Naive B cell (primary cell): ENCODE data around the gene ASAP2. TPM values are rescaled to one million over a fixed set of nuclear protein-coding genes. Genes with fewer than 3 reads are reported as not detected.

Source experiments
- ATAC-seq, 2 donors: fragments of 150-1000 bp; cut with Tn5 transposase; 2 replicates each; pipeline ENCODE4 v1.10.0; 2021; ENCODE audit warnings: low read depth in 2 of 2, mild to moderate bottlenecking in 2 of 2, moderate library complexity in 2 of 2
- DNase-seq: peaks from one replicate; pipeline ENCODE4 v3.0.0; 2022
- H3K27ac Mint-ChIP-seq, 6 donors: one replicate each; pipeline ENCODE4 v1.8.0; 2020 to 2022; ENCODE audit warnings: mild to moderate bottlenecking in 6 of 6, mixed read lengths in 6 of 6, moderate library complexity in 5 of 6, inconsistent platforms in 2 of 6
- H3K27me3 Mint-ChIP-seq, 3 donors: one replicate each; pipeline ENCODE4 v1.8.0; 2021 to 2022; ENCODE audit warnings: mixed read lengths in 3 of 3, mild to moderate bottlenecking in 1 of 3
- H3K36me3 Mint-ChIP-seq, 2 donors: one replicate each; pipeline ENCODE4 v1.8.0; 2020 to 2022; ENCODE audit warnings: mixed read lengths in 2 of 2, inconsistent platforms in 1 of 2, mild to moderate bottlenecking in 1 of 2
- H3K4me1 Mint-ChIP-seq, 3 donors: one replicate each; pipeline ENCODE4 v1.8.0; 2020 to 2022; ENCODE audit warnings: mixed read lengths in 3 of 3, inconsistent platforms in 1 of 3, mild to moderate bottlenecking in 1 of 3, moderate library complexity in 1 of 3
- H3K4me3 Mint-ChIP-seq, 8 donors: one replicate each; pipeline ENCODE4 v1.8.0; 2020 to 2022; ENCODE audit warnings: mild to moderate bottlenecking in 8 of 8, mixed read lengths in 8 of 8, moderate library complexity in 8 of 8, inconsistent platforms in 2 of 8
- H3K9me3 Mint-ChIP-seq, 7 donors: one replicate each; pipeline ENCODE4 v1.8.0; 2020 to 2022; ENCODE audit warnings: mixed read lengths in 7 of 7, mild to moderate bottlenecking in 5 of 7, inconsistent platforms in 2 of 7, moderate library complexity in 1 of 7
- polyA plus RNA-seq, 6 donors: library from polyadenylated mRNA; unstranded; fragments of 300-500 nt; fragmentation: Illumina TruSeq; gene quantifications; one replicate each; pipeline ENCODE4 v1.2.3, GENCODE V29; 2021; ENCODE audit warnings: low read depth in 6 of 6

Gene ASAP2
- polyA plus RNA-seq, 6 donors from 2014 or later: 0.09 TPM; not detected in 5

GRCh38 chr2:9370746-9371145, 164.1 kb downstream of the ASAP2 start:
- Mint-ChIP-seq H3K27ac (no peak overlapping the region), H3K4me1 (peaks cover 11 to 21% (median 13%) of the 10 kb centered on the region in 3 donors), H3K36me3 (no peaks in the 10 kb centered on the region), H3K27me3 (peaks cover 6 to 13% (median 12%) of the 10 kb centered on the region in 3 donors), H3K4me3 (no peak overlapping the region), H3K9me3 (peaks cover 0 to 2% (median 0%) of the 10 kb centered on the region in 7 donors)
- DNase-seq: no peak
- ATAC-seq: no peak

- H3K36me3 Mint-ChIP-seq: no peaks in the 10 kb centered on the region
These were observed 166.4 kb downstream of the ASAP2 start for GRCh38 chr2:9373047-9373446.

GRCh38 chr2:9373476-9373875, 166.9 kb downstream of the ASAP2 start:
- Mint-ChIP-seq H3K9me3 (peaks cover 0 to 2% (median 0%) of the 10 kb centered on the region in 7 donors), H3K27ac (peak overlapping the region in 1 of 6 donors; percentile 56), H3K4me3 (no peak overlapping the region), H3K36me3 (no peaks in the 10 kb centered on the region), H3K4me1 (peaks cover 11 to 21% (median 13%) of the 10 kb centered on the region in 3 donors), H3K27me3 (peaks cover 6 to 17% (median 12%) of the 10 kb centered on the region in 3 donors)
- DNase-seq: no peak
- no peak for ATAC-seq

More at GRCh38 chr2:9373047-9373446, 166.4 kb downstream of the ASAP2 start:
- no peak for DNase-seq
- peak overlapping the region in 1 of 8 donors; percentile 14 for H3K4me3 Mint-ChIP-seq
- peak overlapping the region in 1 of 6 donors; percentile 32 for H3K27ac Mint-ChIP-seq
- ATAC-seq: peak; percentile 75 to 84
- H3K27me3 Mint-ChIP-seq: peaks cover 6 to 17% (median 12%) of the 10 kb centered on the region in 3 donors
- H3K9me3 Mint-ChIP-seq: peaks cover 0 to 2% (median 0%) of the 10 kb centered on the region in 7 donors
- peaks cover 11 to 21% (median 13%) of the 10 kb centered on the region in 3 donors for H3K4me1 Mint-ChIP-seq

GRCh38 chr2:9374071-9374730, 167.6 kb downstream of the ASAP2 start:
- H3K4me3 Mint-ChIP-seq: no peak overlapping the region
- H3K27me3 Mint-ChIP-seq: peaks cover 6 to 17% (median 9%) of the 10 kb centered on the region in 3 donors
- H3K27ac Mint-ChIP-seq: peak overlapping the region in 2 of 6 donors; percentile 67 to 95

GRCh38 chr2:9375857-9376428, 169.3 kb downstream of the ASAP2 start:
- Mint-ChIP-seq H3K4me3 (no peak overlapping the region), H3K9me3 (peaks cover 0 to 2% (median 0%) of the 10 kb centered on the region in 7 donors), H3K27ac (peak overlapping the region in 1 of 6 donors; percentile 65), H3K36me3 (no peaks in the 10 kb centered on the region), H3K4me1 (peaks cover 11 to 21% (median 13%) of the 10 kb centered on the region in 3 donors), H3K27me3 (peaks cover 0 to 16% (median 5%) of the 10 kb centered on the region in 3 donors)
- no peak for ATAC-seq
- no peak for DNase-seq

More at GRCh38 chr2:9374071-9374730, 167.6 kb downstream of the ASAP2 start:
- Mint-ChIP-seq H3K36me3 (no peaks in the 10 kb centered on the region), H3K4me1 (peaks cover 11 to 21% (median 13%) of the 10 kb centered on the region in 3 donors), H3K9me3 (peaks cover 0 to 2% (median 0%) of the 10 kb centered on the region in 7 donors)
- DNase-seq (no peak), ATAC-seq (no peak)

- H3K4me1 Mint-ChIP-seq: peaks cover 8 to 17% (median 11%) of the 10 kb centered on the region in 3 donors
- DNase-seq: no peak
- peaks cover 0 to 2% (median 0%) of the 10 kb centered on the region in 7 donors for H3K9me3 Mint-ChIP-seq
- H3K27ac Mint-ChIP-seq: no peak overlapping the region
- no peaks in the 10 kb centered on the region for H3K36me3 Mint-ChIP-seq
- H3K4me3 Mint-ChIP-seq: no peak overlapping the region
- no peak for ATAC-seq
- H3K27me3 Mint-ChIP-seq: peaks cover 0 to 9% (median 0%) of the 10 kb centered on the region in 3 donors
These were observed 171.0 kb downstream of the ASAP2 start for GRCh38 chr2:9377461-9378097.

- no peaks in the 10 kb centered on the region for H3K36me3 Mint-ChIP-seq
- peak overlapping the region in 1 of 6 donors; percentile 74 for H3K27ac Mint-ChIP-seq
- no peak for DNase-seq
- peaks cover 0 to 5% (median 0%) of the 10 kb centered on the region in 3 donors for H3K4me1 Mint-ChIP-seq
- H3K4me3 Mint-ChIP-seq: no peak overlapping the region
- peaks cover 0 to 9% (median 0%) of the 10 kb centered on the region in 3 donors for H3K27me3 Mint-ChIP-seq
- peaks cover 0 to 2% (median 0%) of the 10 kb centered on the region in 7 donors for H3K9me3 Mint-ChIP-seq
- ATAC-seq: no peak
These were observed 172.1 kb downstream of the ASAP2 start for GRCh38 chr2:9378433-9379390.

- H3K36me3 Mint-ChIP-seq: no peaks in the 10 kb centered on the region
- no peak for ATAC-seq
- peaks cover 0 to 4% (median 0%) of the 10 kb centered on the region in 3 donors for H3K27me3 Mint-ChIP-seq
- H3K27ac Mint-ChIP-seq: no peak overlapping the region
- no peak overlapping the region for H3K4me3 Mint-ChIP-seq
- no peaks in the 10 kb centered on the region for H3K9me3 Mint-ChIP-seq
- DNase-seq: no peak
- no peaks in the 10 kb centered on the region for H3K4me1 Mint-ChIP-seq
These were observed 172.8 kb downstream of the ASAP2 start for GRCh38 chr2:9379391-9379755.

GRCh38 chr2:9380702-9381628, 174.4 kb downstream of the ASAP2 start:
- Mint-ChIP-seq H3K36me3 (no peaks in the 10 kb centered on the region), H3K27me3 (peaks cover 0 to 4% (median 0%) of the 10 kb centered on the region in 3 donors), H3K9me3 (no peaks in the 10 kb centered on the region), H3K27ac (peak overlapping the region in 1 of 6 donors; percentile 17), H3K4me3 (no peak overlapping the region), H3K4me1 (no peaks in the 10 kb centered on the region)
- no peak for ATAC-seq
- no peak for DNase-seq

- Mint-ChIP-seq H3K27ac (no peak overlapping the region), H3K4me3 (no peak overlapping the region), H3K36me3 (no peaks in the 10 kb centered on the region), H3K9me3 (peaks cover 0 to 2% (median 0%) of the 10 kb centered on the region in 7 donors), H3K27me3 (no peaks in the 10 kb centered on the region), H3K4me1 (no peaks in the 10 kb centered on the region)
- no peak for DNase-seq
- ATAC-seq: no peak
These were observed 176.1 kb downstream of the ASAP2 start for GRCh38 chr2:9382604-9383235.

GRCh38 chr2:9384521-9384920, 177.9 kb downstream of the ASAP2 start:
- Mint-ChIP-seq H3K36me3 (no peaks in the 10 kb centered on the region), H3K27me3 (no peaks in the 10 kb centered on the region), H3K9me3 (peaks cover 0 to 2% (median 0%) of the 10 kb centered on the region in 7 donors), H3K4me1 (no peaks in the 10 kb centered on the region), H3K4me3 (no peak overlapping the region), H3K27ac (no peak overlapping the region)
- ATAC-seq: no peak
- DNase-seq: no peak
